HL-60/S4 (cell line): ENCODE results near the gene SLC26A4.

Experiments used
- in situ Hi-C: fragments of 300-500 bp; cut with MboI; formaldehyde crosslinking; loops from 2 replicates; pipeline ENCODE4 v1.14.3; 2022; ENCODE audit warnings: low sequenced_read_pairs

The SLC26A4 gene

GRCh38 chr7:107659666-107660065 is 962 bp upstream of the SLC26A4 start:
- in situ Hi-C loops: no loop called here

GRCh38 chr7:107661081-107661864 is 645 bp downstream of the SLC26A4 start:
- in situ Hi-C loops: no loop called here

GRCh38 chr7:107661865-107662379 is 1.3 kb downstream of the SLC26A4 start:
- in situ Hi-C loops: no loop called here

GRCh38 chr7:107663196-107663595 is 2.6 kb downstream of the SLC26A4 start:
- in situ Hi-C loops: no loop called here

- in situ Hi-C loops: no loop called here
These were observed 6.2 kb downstream of the SLC26A4 start for GRCh38 chr7:107666790-107667189.

- in situ Hi-C loops: no loop called here
These were observed 6.7 kb downstream of the SLC26A4 start for GRCh38 chr7:107667341-107667740.

- in situ Hi-C loops: no loop called here
These were observed 7.7 kb downstream of the SLC26A4 start for GRCh38 chr7:107668296-107668695.

- in situ Hi-C loops: no loop called here
These were observed 11.6 kb downstream of the SLC26A4 start for GRCh38 chr7:107672183-107672582.

GRCh38 chr7:107676249-107676648 is 15.6 kb downstream of the SLC26A4 start:
- in situ Hi-C loops: no loop called here

GRCh38 chr7:107678110-107678753 is 17.6 kb downstream of the SLC26A4 start:
- in situ Hi-C loops: no loop called here

GRCh38 chr7:107680478-107680877 is 19.9 kb downstream of the SLC26A4 start:
- in situ Hi-C loops: no loop called here

GRCh38 chr7:107682886-107683285 is 22.3 kb downstream of the SLC26A4 start:
- in situ Hi-C loops: no loop called here

GRCh38 chr7:107684287-107684686 is 23.7 kb downstream of the SLC26A4 start:
- in situ Hi-C loops: no loop called here

GRCh38 chr7:107684947-107685463 is 24.4 kb downstream of the SLC26A4 start:
- in situ Hi-C loops: no loop called here

- in situ Hi-C loops: no loop called here
These were observed 26.3 kb downstream of the SLC26A4 start for GRCh38 chr7:107686816-107687387.

GRCh38 chr7:107687656-107688055 is 27.0 kb downstream of the SLC26A4 start:
- in situ Hi-C loops: no loop called here

GRCh38 chr7:107689553-107689952 is 28.9 kb downstream of the SLC26A4 start:
- in situ Hi-C loops: no loop called here

- in situ Hi-C loops: no loop called here
These were observed 29.5 kb downstream of the SLC26A4 start for GRCh38 chr7:107690084-107690483.

GRCh38 chr7:107690611-107691010 is 30.0 kb downstream of the SLC26A4 start:
- in situ Hi-C loops: no loop called here

- in situ Hi-C loops: no loop called here
These were observed 31.1 kb downstream of the SLC26A4 start for GRCh38 chr7:107691716-107692115.

GRCh38 chr7:107692501-107692900 is 31.9 kb downstream of the SLC26A4 start:
- in situ Hi-C loops: no loop called here

- in situ Hi-C loops: no loop called here
These were observed 32.8 kb downstream of the SLC26A4 start for GRCh38 chr7:107693396-107693795.
